NCI-H226 (cell line): ENCODE measurements around the gene SOWAHA.
"Not testable (repeated sequence)": the region's sequence is repeated elsewhere in the genome, so short reads cannot be mapped to it uniquely, and the experiment has no call there.

ENCODE experiments used
- DNase-seq: peaks from one replicate; pipeline ENCODE4 v3.0.0-alpha.2; 2015

SOWAHA gene

GRCh38 chr5:132778129-132778528 is 35.0 kb upstream of the SOWAHA start:
- no peak for DNase-seq

GRCh38 chr5:132778856-132779255 is 34.2 kb upstream of the SOWAHA start:
- DNase-seq, result no peak

GRCh38 chr5:132779961-132780360 is 33.1 kb upstream of the SOWAHA start:
- no peak for DNase-seq

GRCh38 chr5:132780577-132780976 is 32.5 kb upstream of the SOWAHA start:
- no peak for DNase-seq

- DNase-seq, result no peak
Measured at GRCh38 chr5:132781029-132781428, 32.1 kb upstream of the SOWAHA start.

GRCh38 chr5:132782101-132782500 is 31.0 kb upstream of the SOWAHA start:
- peak; percentile 56 for DNase-seq

GRCh38 chr5:132785365-132785764 is 27.7 kb upstream of the SOWAHA start:
- no peak for DNase-seq

- DNase-seq, result no peak
Measured at GRCh38 chr5:132785864-132786263, 27.2 kb upstream of the SOWAHA start.

- peak; percentile 16 for DNase-seq
Measured at GRCh38 chr5:132787076-132787475, 26.0 kb upstream of the SOWAHA start.

GRCh38 chr5:132788508-132788907 is 24.6 kb upstream of the SOWAHA start:
- no peak for DNase-seq

GRCh38 chr5:132788990-132789886 is 23.9 kb upstream of the SOWAHA start:
- no peak for DNase-seq

GRCh38 chr5:132790201-132790865 is 22.8 kb upstream of the SOWAHA start:
- DNase-seq, result no peak

GRCh38 chr5:132791026-132791425 is 22.1 kb upstream of the SOWAHA start:
- DNase-seq, result no peak

- DNase-seq, result no peak
Measured at GRCh38 chr5:132797651-132798050, 15.5 kb upstream of the SOWAHA start.

GRCh38 chr5:132799392-132799791 is 13.7 kb upstream of the SOWAHA start:
- DNase-seq, result no peak

- no peak for DNase-seq
Measured at GRCh38 chr5:132800545-132800944, 12.6 kb upstream of the SOWAHA start.

GRCh38 chr5:132802044-132802684 is 10.9 kb upstream of the SOWAHA start:
- no peak for DNase-seq

- DNase-seq, result not testable (repeated sequence)
Measured at GRCh38 chr5:132802685-132803066, 10.4 kb upstream of the SOWAHA start.

- not testable (repeated sequence) for DNase-seq
Measured at GRCh38 chr5:132804219-132804618, 8.9 kb upstream of the SOWAHA start.

- not testable (repeated sequence) for DNase-seq
Measured at GRCh38 chr5:132805872-132806271, 7.2 kb upstream of the SOWAHA start.

GRCh38 chr5:132806804-132807162 is 6.3 kb upstream of the SOWAHA start:
- DNase-seq, result not testable (repeated sequence)

GRCh38 chr5:132807163-132807838 is 5.8 kb upstream of the SOWAHA start:
- DNase-seq, result no peak

GRCh38 chr5:132808448-132808847 is 4.7 kb upstream of the SOWAHA start:
- no peak for DNase-seq
